AG08395 (cell line): ENCODE results near the gene BMP2K.
"Not testable (repeated sequence)": the region's sequence is repeated elsewhere in the genome, so short reads cannot be mapped to it uniquely, and the experiment has no call there.

Source experiments
- DNase-seq: peaks from one replicate; pipeline ENCODE4 v3.0.0; 2012; ENCODE audit warnings: mixed read lengths, low spot score

Gene BMP2K

GRCh38 chr4:78864405-78865024 is 88.4 kb downstream of the BMP2K start:
- DNase-seq, result peak; percentile 57

- DNase-seq, result no peak
Measured at GRCh38 chr4:78865451-78865850, 89.3 kb downstream of the BMP2K start.

- not testable (repeated sequence) for DNase-seq
Measured at GRCh38 chr4:78868712-78869111, 92.6 kb downstream of the BMP2K start.

- no peak for DNase-seq
Measured at GRCh38 chr4:78870056-78870455, 93.9 kb downstream of the BMP2K start.

- no peak for DNase-seq
Measured at GRCh38 chr4:78876568-78877320, 100.6 kb downstream of the BMP2K start.

- no peak for DNase-seq
Measured at GRCh38 chr4:78878031-78878430, 101.9 kb downstream of the BMP2K start.

GRCh38 chr4:78880874-78881492 is 104.8 kb downstream of the BMP2K start:
- DNase-seq, result no peak

GRCh38 chr4:78885598-78885997 is 109.4 kb downstream of the BMP2K start:
- DNase-seq, result peak; percentile 39

- no peak for DNase-seq
Measured at GRCh38 chr4:78889955-78890354, 113.8 kb downstream of the BMP2K start.

GRCh38 chr4:78899302-78899701 is 123.2 kb downstream of the BMP2K start:
- no peak for DNase-seq

GRCh38 chr4:78901882-78902281 is 125.7 kb downstream of the BMP2K start:
- no peak for DNase-seq

GRCh38 chr4:78902298-78902697 is 126.1 kb downstream of the BMP2K start:
- no peak for DNase-seq

GRCh38 chr4:78904143-78904542 is 128.0 kb downstream of the BMP2K start:
- DNase-seq, result no peak

GRCh38 chr4:78907638-78908037 is 131.5 kb downstream of the BMP2K start:
- no peak for DNase-seq

GRCh38 chr4:78908974-78909373 is 132.8 kb downstream of the BMP2K start:
- DNase-seq, result not testable (repeated sequence)

GRCh38 chr4:78910612-78911011 is 134.5 kb downstream of the BMP2K start:
- no peak for DNase-seq

- DNase-seq, result peak; percentile 38
Measured at GRCh38 chr4:78922207-78922606, 146.1 kb downstream of the BMP2K start.

GRCh38 chr4:78923464-78924312 is 147.5 kb downstream of the BMP2K start:
- no peak for DNase-seq

- no peak for DNase-seq
Measured at GRCh38 chr4:78926826-78927225, 150.7 kb downstream of the BMP2K start.

- no peak for DNase-seq
Measured at GRCh38 chr4:78928835-78929234, 152.7 kb downstream of the BMP2K start.

- DNase-seq, result no peak
Measured at GRCh38 chr4:78930016-78930629, 154.0 kb downstream of the BMP2K start.

- no peak for DNase-seq
Measured at GRCh38 chr4:78936989-78937388, 160.8 kb downstream of the BMP2K start.
